Ascending aorta (tissue), 2 donors: ENCODE data around the gene CSHL1. TPM values are rescaled to one million over a fixed set of nuclear protein-coding genes. Genes with fewer than 3 reads are reported as not detected.
"Not testable (repeated sequence)": the region's sequence is repeated elsewhere in the genome, so short reads cannot be mapped to it uniquely, and the experiment has no call there.

ENCODE experiments used
- DNase-seq, 2 donors: peaks; one replicate each; pipeline ENCODE4 v3.0.0-alpha.2; 2019; ENCODE audit warnings: low spot score in 2 of 2
- H3K27ac ChIP-seq, 2 donors: fragments of 200-600 bp; sonication (generic); one replicate each; pipeline ENCODE4 v1.5.1; 2016 to 2017; ENCODE audit warnings: mild to moderate bottlenecking in 1 of 2
- H3K27me3 ChIP-seq: fragments of 200-600 bp; sonication (generic); one replicate; pipeline ENCODE4 v1.5.1; 2017
- H3K36me3 ChIP-seq, 2 donors: fragments of 200-600 bp; sonication (generic); one replicate each; pipeline ENCODE4 v1.5.1; 2016
- H3K4me1 ChIP-seq, 2 donors: fragments of 200-600 bp; sonication (generic); one replicate each; pipeline ENCODE4 v1.5.1; 2016 to 2017; ENCODE audit warnings: mild to moderate bottlenecking in 1 of 2
- H3K4me3 ChIP-seq, 2 donors: fragments of 200-600 bp; sonication (generic); one replicate each; pipeline ENCODE4 v1.5.1; 2016 to 2017; ENCODE audit warnings: mild to moderate bottlenecking in 1 of 2
- H3K9me3 ChIP-seq, 2 donors: fragments of 200-600 bp; sonication (generic); one replicate each; pipeline ENCODE4 v1.5.1; 2016
- CTCF ChIP-seq, 3 experiments: fragments of 200-600 bp in 2 of 3; fragments of 450-650 bp in 1 of 3; sonication (generic) in 2 of 3; IDR thresholded peaks; one replicate each; pipeline ENCODE4 v1.5.1; 2016 to 2019; ENCODE audit warnings: antibody characterized with exemption in 3 of 3, mild to moderate bottlenecking in 1 of 3, moderate library complexity in 1 of 3
- intact Hi-C: fragments of 100-400 bp; cut with DNase I; formaldehyde crosslinking; loops from one replicate; pipeline ENCODE4 v1.15.1; 2023
- total RNA-seq: library from RNA; depleted of rRNA; stranded (reverse); fragments of >200 nt; gene quantifications from one replicate; pipeline ENCODE4 v1.1.0, GENCODE V29; 2016

The CSHL1 gene
- total RNA-seq, 1 donor from 2014 or later, result not detected

DNA sequence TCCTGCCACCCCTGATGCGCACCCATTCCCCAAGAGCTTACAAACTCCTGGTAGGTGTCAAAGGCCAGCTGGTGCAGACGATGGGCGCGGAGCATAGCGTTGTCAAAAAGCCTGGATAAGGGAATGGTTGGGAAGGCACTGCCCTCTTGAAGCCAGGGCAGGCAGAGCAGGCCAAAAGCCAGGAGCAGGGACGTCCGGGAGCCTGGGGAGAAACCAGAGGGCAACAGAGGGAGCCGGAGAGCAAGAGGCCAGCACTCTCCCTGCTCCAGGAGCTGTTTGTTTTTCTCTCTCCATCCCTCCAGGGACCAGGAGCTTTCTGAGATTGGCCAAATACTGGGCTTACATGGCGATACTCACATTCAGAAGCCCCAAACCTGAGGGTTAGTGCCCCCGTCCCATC is 7.2 kb upstream of the CSHL1 start:
- Histone ChIP-seq H3K4me3 (no peak overlapping the region), H3K27me3 (no peaks in the 10 kb centered on the region)
- intact Hi-C loops, result loop anchor here (2.0 kb wide), 2 partner anchors 106 to 214 kb away; no protein-coding TSS in a partner anchor

DNA sequence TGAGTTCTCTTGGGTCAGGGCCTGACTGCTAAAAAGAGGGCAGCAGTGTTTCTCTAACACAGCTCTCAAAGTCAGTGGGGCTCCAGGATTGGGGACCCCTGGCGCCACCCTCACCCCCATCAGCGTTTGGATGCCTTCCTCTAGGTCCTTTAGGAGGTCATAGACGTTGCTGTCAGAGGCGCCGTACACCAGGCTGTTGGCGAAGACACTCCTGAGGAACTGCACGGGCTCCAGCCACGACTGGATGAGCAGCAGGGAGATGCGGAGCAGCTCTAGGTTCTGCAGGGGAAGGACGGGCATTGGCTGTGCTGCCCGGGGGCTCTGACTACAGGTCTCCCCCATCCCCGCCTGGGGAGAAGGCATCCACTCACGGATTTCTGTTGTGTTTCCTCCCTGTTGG is 6.6 kb upstream of the CSHL1 start:
- H3K4me3 ChIP-seq, result no peak overlapping the region
- no peaks in the 10 kb centered on the region for H3K27me3 ChIP-seq
- no peaks in the 10 kb centered on the region for H3K36me3 ChIP-seq
- TF ChIP-seq CTCF (IDR thresholded peaks at IDR 0.05), result no peak
- no peaks in the 10 kb centered on the region for H3K9me3 ChIP-seq
- intact Hi-C loops, result loop anchor here (2.0 kb wide), 2 partner anchors 107 to 215 kb away; no protein-coding TSS in a partner anchor
- H3K4me1 ChIP-seq, result no peaks in the 10 kb centered on the region
- H3K27ac ChIP-seq, result no peak overlapping the region
- DNase-seq, result no peak

More for the DNA sequence above, 7.2 kb upstream of the CSHL1 start:
- Histone ChIP-seq H3K36me3 (no peaks in the 10 kb centered on the region), H3K9me3 (no peaks in the 10 kb centered on the region), H3K27ac (no peak overlapping the region), H3K4me1 (no peaks in the 10 kb centered on the region)
- no peak for TF ChIP-seq CTCF (IDR thresholded peaks at IDR 0.05)
- DNase-seq, result no peak

- H3K27ac ChIP-seq, intact Hi-C loops, H3K36me3 ChIP-seq, H3K4me3 ChIP-seq, H3K4me1 ChIP-seq, H3K9me3 ChIP-seq, H3K27me3 ChIP-seq, DNase-seq: not testable (repeated sequence)
These were observed 6.1 kb upstream of the CSHL1 start for GRCh38 chr17:63917206-63917605.

DNA sequence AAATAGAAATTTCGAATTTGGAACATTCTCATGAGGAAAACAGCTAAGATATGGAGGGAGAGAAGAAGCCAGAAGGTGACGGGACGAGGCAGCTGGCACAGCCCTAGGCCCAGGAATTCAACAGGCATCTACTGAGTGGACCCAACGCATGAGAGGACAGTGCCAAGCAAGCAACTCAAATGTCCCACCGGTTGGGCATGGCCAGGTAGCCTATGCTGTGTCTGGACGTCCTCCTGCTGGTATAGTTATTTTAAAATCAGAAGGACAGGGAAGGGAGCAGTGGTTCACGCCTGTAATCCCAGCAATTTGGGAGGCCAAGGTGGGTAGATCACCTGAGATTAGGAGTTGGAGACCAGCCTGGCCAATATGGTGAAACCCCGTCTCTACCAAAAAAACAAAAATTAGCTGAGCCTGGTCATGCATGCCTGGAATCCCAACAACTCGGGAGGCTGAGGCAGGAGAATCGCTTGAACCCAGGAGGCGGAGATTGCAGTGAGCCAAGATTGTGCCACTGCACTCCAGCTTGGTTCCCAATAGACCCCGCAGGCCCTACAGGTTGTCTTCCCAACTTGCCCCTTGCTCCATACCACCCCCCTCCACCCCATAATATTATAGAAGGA is 5.6 kb upstream of the CSHL1 start:
- no peak overlapping the region for H3K27ac ChIP-seq
- no peak for TF ChIP-seq CTCF (IDR thresholded peaks at IDR 0.05)
- H3K4me3 ChIP-seq, result no peak overlapping the region
- no peaks in the 10 kb centered on the region for H3K9me3 ChIP-seq
- intact Hi-C loops, result no loop called here
- H3K27me3 ChIP-seq, result no peaks in the 10 kb centered on the region
- H3K4me1 ChIP-seq, result no peaks in the 10 kb centered on the region
- no peaks in the 10 kb centered on the region for H3K36me3 ChIP-seq
- no peak for DNase-seq

DNA sequence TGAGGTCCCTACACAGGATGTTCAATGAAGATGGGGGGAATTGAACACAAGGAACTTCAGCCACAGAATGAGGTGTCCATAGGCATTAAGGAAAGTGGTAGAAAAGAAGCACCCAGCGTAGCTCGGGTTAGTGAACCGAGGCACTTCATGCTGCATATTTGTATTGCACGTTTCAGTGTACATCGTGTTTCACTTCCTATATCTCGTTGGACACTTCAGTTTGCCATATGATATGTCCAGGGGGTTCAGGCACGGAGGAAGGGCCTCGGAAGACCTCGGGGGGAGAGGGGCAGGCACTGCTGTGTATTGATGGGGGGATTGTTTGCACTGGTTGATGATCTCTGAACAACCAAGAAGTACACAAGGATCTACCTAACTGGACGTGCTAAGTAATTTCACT is 4.7 kb upstream of the CSHL1 start:
- H3K9me3 ChIP-seq, H3K27ac ChIP-seq, H3K4me3 ChIP-seq, H3K4me1 ChIP-seq, H3K36me3 ChIP-seq, DNase-seq, H3K27me3 ChIP-seq, intact Hi-C loops: not testable (repeated sequence)

GRCh38 chr17:63914471-63914870 is 3.4 kb upstream of the CSHL1 start:
- intact Hi-C loops, result no loop called here

More at GRCh38 chr17:63914471-63914870, 3.4 kb upstream of the CSHL1 start:
- Histone ChIP-seq H3K4me3 (no peak overlapping the region), H3K27me3 (no peaks in the 10 kb centered on the region), H3K36me3 (no peaks in the 10 kb centered on the region), H3K4me1 (no peaks in the 10 kb centered on the region), H3K27ac (no peak overlapping the region), H3K9me3 (no peaks in the 10 kb centered on the region)
- no peak for TF ChIP-seq CTCF (IDR thresholded peaks at IDR 0.05)
- no peak for DNase-seq
